ENCODE results near the gene FDXACB1. TPM values are rescaled to one million over a fixed set of nuclear protein-coding genes. Genes with fewer than 3 reads are reported as not detected.
"Not testable (repeated sequence)": the region's sequence is repeated elsewhere in the genome, so short reads cannot be mapped to it uniquely, and the experiment has no call there.

The FDXACB1 gene
- polyA plus RNA-seq, 4 donors: 0.67 to 3.3 (median 1.6) TPM

- not testable (repeated sequence) for H3K4me1 ChIP-seq (ENCODE audit: control insufficient read depth in 3 of 3, insufficient read depth in 2 of 3, low read depth in 1 of 3, low read length in 2 of 3); H3K9me3 ChIP-seq (ENCODE audit: control insufficient read depth in 2 of 2, insufficient read depth in 1 of 2, low read depth in 1 of 2, low read length in 1 of 2); H3K27me3 ChIP-seq (ENCODE audit: control insufficient read depth in 3 of 3, insufficient read depth in 3 of 3, low read length in 3 of 3); H3K27ac ChIP-seq (ENCODE audit: low read depth in 1 of 3, low read length in 2 of 3); DNase-seq; FAIRE-seq; H3K36me3 ChIP-seq (ENCODE audit: control insufficient read depth in 3 of 3, insufficient read depth in 2 of 3, low read depth in 1 of 3, low read length in 3 of 3); H3K4me3 ChIP-seq (ENCODE audit: low read depth in 1 of 3, low read length in 3 of 3)
- WGBS, 3 donors: 78 to 96% (median 81%) methylated on average over 4 of the region's 4 CpGs
Observed at GRCh38 chr11:111885053-111885452, 6.1 kb upstream of the FDXACB1 start.

GRCh38 chr11:111882202-111882601 lies 3.2 kb upstream of the FDXACB1 start:
- Histone ChIP-seq H3K9me3 (ENCODE audit: control insufficient read depth in 2 of 2, insufficient read depth in 1 of 2, low read depth in 1 of 2, low read length in 1 of 2) (no peaks in the 10 kb centered on the region), H3K4me3 (ENCODE audit: low read depth in 1 of 3, low read length in 3 of 3) (no peak overlapping the region), H3K27me3 (ENCODE audit: control insufficient read depth in 3 of 3, insufficient read depth in 3 of 3, low read length in 3 of 3) (no peaks in the 10 kb centered on the region), H3K27ac (ENCODE audit: low read depth in 1 of 3, low read length in 2 of 3) (no peak overlapping the region), H3K36me3 (ENCODE audit: control insufficient read depth in 3 of 3, insufficient read depth in 2 of 3, low read depth in 1 of 3, low read length in 3 of 3) (no peaks in the 10 kb centered on the region), H3K4me1 (ENCODE audit: control insufficient read depth in 3 of 3, insufficient read depth in 2 of 3, low read depth in 1 of 3, low read length in 2 of 3) (peaks cover 0 to 8% (median 2%) of the 10 kb centered on the region in 3 donors)
- FAIRE-seq (no peak), DNase-seq (no peak)
- WGBS, 3 donors: 92 to 96% (median 96%) methylated on average over 5 of the region's 5 CpGs

- DNase-seq: no peak
- no peak for FAIRE-seq
- H3K4me1 ChIP-seq (ENCODE audit: control insufficient read depth in 3 of 3, insufficient read depth in 2 of 3, low read depth in 1 of 3, low read length in 2 of 3): peaks cover 0 to 8% (median 2%) of the 10 kb centered on the region in 3 donors
- H3K27ac ChIP-seq (ENCODE audit: low read depth in 1 of 3, low read length in 2 of 3): peak overlapping the region; percentile 95 to 96 (median 96)
- H3K36me3 ChIP-seq (ENCODE audit: control insufficient read depth in 3 of 3, insufficient read depth in 2 of 3, low read depth in 1 of 3, low read length in 3 of 3): peaks cover 0 to 3% (median 0%) of the 10 kb centered on the region in 3 donors
- H3K4me3 ChIP-seq (ENCODE audit: low read depth in 1 of 3, low read length in 3 of 3): peak overlapping the region in 2 of 3 donors; percentile 66 to 70
- no peaks in the 10 kb centered on the region for H3K27me3 ChIP-seq (ENCODE audit: control insufficient read depth in 3 of 3, insufficient read depth in 3 of 3, low read length in 3 of 3)
- H3K9me3 ChIP-seq (ENCODE audit: control insufficient read depth in 2 of 2, insufficient read depth in 1 of 2, low read depth in 1 of 2, low read length in 1 of 2): no peaks in the 10 kb centered on the region
- WGBS, 3 donors: 6 to 39% (median 27%) methylated on average over 6 of the region's 6 CpGs
Observed at GRCh38 chr11:111879637-111879960, 634 bp upstream of the FDXACB1 start.

GRCh38 chr11:111878385-111878848 lies 548 bp downstream of the FDXACB1 start:
- Histone ChIP-seq H3K27me3 (ENCODE audit: control insufficient read depth in 3 of 3, insufficient read depth in 3 of 3, low read length in 3 of 3) (no peaks in the 10 kb centered on the region), H3K4me1 (ENCODE audit: control insufficient read depth in 3 of 3, insufficient read depth in 2 of 3, low read depth in 1 of 3, low read length in 2 of 3) (peaks cover 0 to 8% (median 2%) of the 10 kb centered on the region in 3 donors), H3K9me3 (ENCODE audit: control insufficient read depth in 2 of 2, insufficient read depth in 1 of 2, low read depth in 1 of 2, low read length in 1 of 2) (no peaks in the 10 kb centered on the region), H3K36me3 (ENCODE audit: control insufficient read depth in 3 of 3, insufficient read depth in 2 of 3, low read depth in 1 of 3, low read length in 3 of 3) (peaks cover 0 to 3% (median 0%) of the 10 kb centered on the region in 3 donors), H3K4me3 (ENCODE audit: low read depth in 1 of 3, low read length in 3 of 3) (peak overlapping the region; percentile 47 to 70 (median 66)), H3K27ac (ENCODE audit: low read depth in 1 of 3, low read length in 2 of 3) (peak overlapping the region; percentile 95 to 96 (median 96))
- 0 to 1% (median 0%) methylated on average over 13 of the region's 13 CpGs for WGBS, 3 donors
- no peak for FAIRE-seq
- no peak for DNase-seq

GRCh38 chr11:111871693-111872161 lies 7.2 kb downstream of the FDXACB1 start:
- Histone ChIP-seq H3K4me1 (ENCODE audit: control insufficient read depth in 3 of 3, insufficient read depth in 2 of 3, low read depth in 1 of 3, low read length in 2 of 3) (peaks cover 0 to 7% (median 0%) of the 10 kb centered on the region in 3 donors), H3K27ac (ENCODE audit: low read depth in 1 of 3, low read length in 2 of 3) (peak overlapping the region; percentile 63 to 93 (median 87)), H3K9me3 (ENCODE audit: control insufficient read depth in 2 of 2, insufficient read depth in 1 of 2, low read depth in 1 of 2, low read length in 1 of 2) (no peaks in the 10 kb centered on the region), H3K4me3 (ENCODE audit: low read depth in 1 of 3, low read length in 3 of 3) (peak overlapping the region in 2 of 3 donors; percentile 64 to 84), H3K27me3 (ENCODE audit: control insufficient read depth in 3 of 3, insufficient read depth in 3 of 3, low read length in 3 of 3) (no peaks in the 10 kb centered on the region), H3K36me3 (ENCODE audit: control insufficient read depth in 3 of 3, insufficient read depth in 2 of 3, low read depth in 1 of 3, low read length in 3 of 3) (peaks cover 0 to 14% (median 0%) of the 10 kb centered on the region in 3 donors)
- DNase-seq (peak in 1 of 2 donors; percentile 4), FAIRE-seq (no peak)
- WGBS, 3 donors: 58 to 62% (median 62%) methylated on average over 5 of the region's 5 CpGs

GRCh38 chr11:111870886-111871692 lies 7.9 kb downstream of the FDXACB1 start, which contains the start of gene ALG9:
Gene ALG9 (minus strand): TSS chr11:111871581. CDS start chr11:111871482, 99 bp downstream.
- DNase-seq: peak; percentile 76 to 96
- Histone ChIP-seq H3K27me3 (ENCODE audit: control insufficient read depth in 3 of 3, insufficient read depth in 3 of 3, low read length in 3 of 3) (no peaks in the 10 kb centered on the region), H3K4me3 (ENCODE audit: low read depth in 1 of 3, low read length in 3 of 3) (peak within 1 kb of the TSS; percentile 64 to 92 (median 84)), H3K9me3 (ENCODE audit: control insufficient read depth in 2 of 2, insufficient read depth in 1 of 2, low read depth in 1 of 2, low read length in 1 of 2) (no peaks in the 10 kb centered on the region), H3K4me1 (ENCODE audit: control insufficient read depth in 3 of 3, insufficient read depth in 2 of 3, low read depth in 1 of 3, low read length in 2 of 3) (peaks cover 0 to 7% (median 0%) of the 10 kb centered on the region in 3 donors), H3K36me3 (ENCODE audit: control insufficient read depth in 3 of 3, insufficient read depth in 2 of 3, low read depth in 1 of 3, low read length in 3 of 3) (peaks cover 0 to 15% (median 2%) of the 10 kb centered on the region in 3 donors), H3K27ac (ENCODE audit: low read depth in 1 of 3, low read length in 2 of 3) (peak within 1 kb of the TSS; percentile 63 to 93 (median 87))
- 0% methylated on average over 28 to 51 of the region's 51 CpGs for WGBS, 3 donors
- FAIRE-seq: no peak

- peak overlapping the region in 2 of 3 donors; percentile 64 to 84 for H3K4me3 ChIP-seq (ENCODE audit: low read depth in 1 of 3, low read length in 3 of 3)
- H3K27ac ChIP-seq (ENCODE audit: low read depth in 1 of 3, low read length in 2 of 3): peak overlapping the region; percentile 63 to 93 (median 87)
- no peaks in the 10 kb centered on the region for H3K27me3 ChIP-seq (ENCODE audit: control insufficient read depth in 3 of 3, insufficient read depth in 3 of 3, low read length in 3 of 3)
- FAIRE-seq: no peak
- DNase-seq: no peak
- peaks cover 0 to 18% (median 2%) of the 10 kb centered on the region in 3 donors for H3K36me3 ChIP-seq (ENCODE audit: control insufficient read depth in 3 of 3, insufficient read depth in 2 of 3, low read depth in 1 of 3, low read length in 3 of 3)
- no peaks in the 10 kb centered on the region for H3K9me3 ChIP-seq (ENCODE audit: control insufficient read depth in 2 of 2, insufficient read depth in 1 of 2, low read depth in 1 of 2, low read length in 1 of 2)
- H3K4me1 ChIP-seq (ENCODE audit: control insufficient read depth in 3 of 3, insufficient read depth in 2 of 3, low read depth in 1 of 3, low read length in 2 of 3): peaks cover 0 to 7% (median 0%) of the 10 kb centered on the region in 3 donors
Observed at GRCh38 chr11:111870522-111870885, 8.5 kb downstream of the FDXACB1 start.

GRCh38 chr11:111870113-111870512 lies 8.9 kb downstream of the FDXACB1 start:
- Histone ChIP-seq H3K4me3 (ENCODE audit: low read depth in 1 of 3, low read length in 3 of 3) (no peak overlapping the region), H3K36me3 (ENCODE audit: control insufficient read depth in 3 of 3, insufficient read depth in 2 of 3, low read depth in 1 of 3, low read length in 3 of 3) (peaks cover 0 to 18% (median 2%) of the 10 kb centered on the region in 3 donors), H3K4me1 (ENCODE audit: control insufficient read depth in 3 of 3, insufficient read depth in 2 of 3, low read depth in 1 of 3, low read length in 2 of 3) (peaks cover 0 to 7% (median 0%) of the 10 kb centered on the region in 3 donors), H3K9me3 (ENCODE audit: control insufficient read depth in 2 of 2, insufficient read depth in 1 of 2, low read depth in 1 of 2, low read length in 1 of 2) (no peaks in the 10 kb centered on the region), H3K27ac (ENCODE audit: low read depth in 1 of 3, low read length in 2 of 3) (peak overlapping the region in 1 of 3 donors; percentile 87), H3K27me3 (ENCODE audit: control insufficient read depth in 3 of 3, insufficient read depth in 3 of 3, low read length in 3 of 3) (no peaks in the 10 kb centered on the region)
- WGBS, 3 donors: 93 to 100% (median 94%) methylated on average over 1 of the region's 1 CpG
- no peak for DNase-seq
- no peak for FAIRE-seq

All from small intestine (tissue), 7 donors.